ENCODE measurements around the gene SAMD4B. TPM values are rescaled to one million over a fixed set of nuclear protein-coding genes. Genes with fewer than 3 reads are reported as not detected.

SAMD4B gene
- total RNA-seq, 1 donor from 2014 or later = 100 TPM

DNA sequence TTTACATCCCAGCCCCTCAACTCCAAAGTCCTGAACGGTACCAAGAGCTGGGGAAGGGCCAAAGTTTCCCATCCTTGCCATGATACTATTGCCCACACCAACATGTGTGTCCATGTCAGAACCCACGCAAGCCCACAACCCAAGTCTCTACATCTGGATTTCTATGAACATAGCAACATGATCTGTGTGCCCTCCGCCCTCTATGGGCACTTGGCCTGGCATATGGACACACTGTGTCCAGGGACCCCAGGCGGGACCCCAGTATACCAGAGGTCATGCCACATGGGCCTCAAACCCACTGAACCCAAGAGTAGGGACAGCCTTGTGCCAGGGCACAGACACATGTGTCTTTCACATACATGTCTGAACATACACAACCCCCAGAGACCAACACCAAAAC is 23.5 kb upstream of the SAMD4B start:
- H3K4me3 Mint-ChIP-seq (ENCODE audit: unreplicated experiment) = peak overlapping the region; percentile 56
- no peak for TF ChIP-seq CTCF (IDR thresholded peaks at IDR 0.05)
- H3K36me3 Mint-ChIP-seq (ENCODE audit: unreplicated experiment) = no peaks in the 10 kb centered on the region
- DNase-seq (ENCODE audit: extremely low spot score, unreplicated experiment) = no peak
- no peak overlapping the region for H3K27ac Mint-ChIP-seq (ENCODE audit: unreplicated experiment)
- H3K9me3 Mint-ChIP-seq (ENCODE audit: unreplicated experiment) = no peaks in the 10 kb centered on the region
- H3K4me1 Mint-ChIP-seq (ENCODE audit: unreplicated experiment) = peaks cover 11% of the 10 kb centered on the region
- H3K27me3 Mint-ChIP-seq (ENCODE audit: unreplicated experiment) = peaks cover 38% of the 10 kb centered on the region

DNA sequence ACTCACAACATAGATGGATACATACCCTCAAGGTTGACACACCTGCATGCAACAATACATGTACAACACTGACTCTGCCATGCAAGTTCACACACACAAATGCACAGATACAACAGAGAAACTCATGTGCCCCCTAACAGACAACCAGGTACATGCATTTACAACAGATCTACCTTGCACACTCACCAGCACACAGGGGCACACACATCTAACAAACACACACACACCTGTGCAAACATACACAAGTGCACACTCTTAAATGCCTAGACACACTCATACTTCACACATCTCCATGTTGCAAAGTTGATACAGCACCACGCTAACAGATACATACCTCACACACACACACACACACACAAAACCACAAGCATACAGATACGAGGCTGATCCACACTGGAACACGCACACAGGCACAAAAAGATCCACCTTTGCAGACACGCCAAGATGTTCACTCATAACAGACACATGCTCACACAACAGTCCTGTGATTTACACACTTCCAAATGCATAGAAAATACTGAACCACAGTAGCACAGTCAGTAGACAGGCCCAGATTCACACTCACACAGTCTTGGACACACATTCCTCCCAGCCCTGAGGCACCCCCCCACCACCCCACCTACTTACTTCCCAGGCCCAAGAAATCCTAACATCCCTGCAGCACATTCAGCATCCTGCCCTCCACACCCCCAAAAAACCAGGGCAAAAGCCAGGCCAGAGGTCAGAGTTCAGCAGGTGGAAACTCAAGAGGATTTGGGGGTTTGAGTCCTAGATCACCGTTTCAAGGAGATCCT is 22.9 kb upstream of the SAMD4B start:
- Mint-ChIP-seq H3K4me1 (ENCODE audit: unreplicated experiment) (peaks cover 11% of the 10 kb centered on the region), H3K27ac (ENCODE audit: unreplicated experiment) (no peak overlapping the region), H3K36me3 (ENCODE audit: unreplicated experiment) (no peaks in the 10 kb centered on the region), H3K9me3 (ENCODE audit: unreplicated experiment) (no peaks in the 10 kb centered on the region), H3K27me3 (ENCODE audit: unreplicated experiment) (peaks cover 41% of the 10 kb centered on the region), H3K4me3 (ENCODE audit: unreplicated experiment) (peak overlapping the region; percentile 56)
- DNase-seq (ENCODE audit: extremely low spot score, unreplicated experiment) = no peak
- no peak for TF ChIP-seq CTCF (IDR thresholded peaks at IDR 0.05)

GRCh38 chr19:39319892-39320248 is 22.4 kb upstream of the SAMD4B start:
- Mint-ChIP-seq H3K9me3 (ENCODE audit: unreplicated experiment) (no peaks in the 10 kb centered on the region), H3K4me3 (ENCODE audit: unreplicated experiment) (peak overlapping the region; percentile 69), H3K4me1 (ENCODE audit: unreplicated experiment) (peaks cover 11% of the 10 kb centered on the region), H3K27me3 (ENCODE audit: unreplicated experiment) (peaks cover 41% of the 10 kb centered on the region), H3K36me3 (ENCODE audit: unreplicated experiment) (no peaks in the 10 kb centered on the region), H3K27ac (ENCODE audit: unreplicated experiment) (no peak overlapping the region)
- no peak for TF ChIP-seq CTCF (IDR thresholded peaks at IDR 0.05)
- DNase-seq (ENCODE audit: extremely low spot score, unreplicated experiment) = no peak

GRCh38 chr19:39321117-39321831 is 20.9 kb upstream of the SAMD4B start:
- Mint-ChIP-seq H3K9me3 (ENCODE audit: unreplicated experiment) (no peaks in the 10 kb centered on the region), H3K36me3 (ENCODE audit: unreplicated experiment) (no peaks in the 10 kb centered on the region), H3K27ac (ENCODE audit: unreplicated experiment) (peak overlapping the region; percentile 32), H3K27me3 (ENCODE audit: unreplicated experiment) (peaks cover 41% of the 10 kb centered on the region), H3K4me3 (ENCODE audit: unreplicated experiment) (peak overlapping the region; percentile 72), H3K4me1 (ENCODE audit: unreplicated experiment) (peaks cover 11% of the 10 kb centered on the region)
- TF ChIP-seq CTCF (IDR thresholded peaks at IDR 0.05) = no peak
- DNase-seq (ENCODE audit: extremely low spot score, unreplicated experiment) = no peak

DNA sequence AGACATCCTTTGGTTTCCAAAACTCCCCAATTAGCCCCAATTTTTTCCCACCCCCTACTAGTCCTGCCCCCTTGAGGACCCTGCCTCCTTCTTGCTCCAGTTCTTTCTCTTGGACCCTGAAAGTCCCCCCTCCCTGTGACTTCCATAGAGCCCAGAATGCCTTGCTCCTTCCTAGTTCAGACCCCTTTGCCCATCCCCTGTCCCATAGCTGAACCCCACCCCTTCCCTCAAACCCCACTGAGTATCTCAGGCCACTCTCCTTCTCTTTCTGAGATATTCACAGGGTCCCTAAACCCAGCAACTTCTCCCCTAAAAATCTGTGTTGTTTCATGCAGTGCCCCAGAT is 20.4 kb upstream of the SAMD4B start:
- H3K27ac Mint-ChIP-seq (ENCODE audit: unreplicated experiment) = no peak overlapping the region
- H3K27me3 Mint-ChIP-seq (ENCODE audit: unreplicated experiment) = peaks cover 41% of the 10 kb centered on the region
- no peak for DNase-seq (ENCODE audit: extremely low spot score, unreplicated experiment)
- peaks cover 11% of the 10 kb centered on the region for H3K4me1 Mint-ChIP-seq (ENCODE audit: unreplicated experiment)
- no peak for TF ChIP-seq CTCF (IDR thresholded peaks at IDR 0.05)
- H3K36me3 Mint-ChIP-seq (ENCODE audit: unreplicated experiment) = no peaks in the 10 kb centered on the region
- no peaks in the 10 kb centered on the region for H3K9me3 Mint-ChIP-seq (ENCODE audit: unreplicated experiment)
- H3K4me3 Mint-ChIP-seq (ENCODE audit: unreplicated experiment) = peak overlapping the region; percentile 72

Data from osteocyte (in vitro differentiated cells).